Amniotic epithelial cell (primary cell): ENCODE results near the gene EPC2.
"Not testable (repeated sequence)": the region's sequence is repeated elsewhere in the genome, so short reads cannot be mapped to it uniquely, and the experiment has no call there.

Experiments used
- DNase-seq: peaks from one replicate; pipeline ENCODE4 v3.0.0-alpha.2; 2010; ENCODE audit warnings: low read depth

Gene EPC2

DNA sequence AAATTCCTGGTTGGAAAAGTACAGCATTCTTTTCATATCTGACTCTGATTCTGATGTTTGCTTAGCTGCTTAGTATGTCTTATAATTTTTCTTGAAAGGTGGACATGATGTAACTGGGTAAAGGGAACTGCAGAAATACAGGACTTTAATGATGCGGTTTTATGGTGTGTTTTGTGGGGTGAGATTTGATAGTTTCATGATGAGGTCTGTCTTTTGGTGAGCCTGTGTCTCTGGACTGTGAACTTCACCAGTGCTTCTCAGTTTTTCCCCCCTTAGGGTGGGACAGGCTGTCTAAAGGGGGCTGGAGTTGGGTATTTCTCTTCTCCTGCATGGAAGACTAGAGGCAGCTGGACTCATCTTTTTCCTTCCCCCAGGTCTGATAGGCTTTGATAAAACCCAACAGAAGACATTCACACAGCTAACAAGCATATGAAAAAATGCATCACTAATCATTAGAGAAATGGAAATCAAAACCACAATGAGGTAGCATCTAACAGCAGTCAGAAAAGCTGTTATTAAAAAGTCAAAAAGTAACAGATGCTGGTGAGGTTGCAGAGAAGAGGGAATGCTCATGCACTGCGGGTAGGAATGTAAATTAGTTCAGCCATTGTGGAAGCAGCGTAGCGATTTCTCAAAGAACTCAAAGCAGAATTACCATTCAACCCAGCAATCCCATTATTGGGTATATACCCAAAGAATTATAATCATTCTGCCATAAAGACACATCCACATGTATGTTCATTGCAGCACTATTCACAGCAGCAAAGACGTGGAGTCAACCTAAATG is 77.6 kb downstream of the EPC2 start:
- peak; percentile 29 for DNase-seq

GRCh38 chr2:148725564-148725963 is 81.0 kb downstream of the EPC2 start:
- DNase-seq: no peak

DNA sequence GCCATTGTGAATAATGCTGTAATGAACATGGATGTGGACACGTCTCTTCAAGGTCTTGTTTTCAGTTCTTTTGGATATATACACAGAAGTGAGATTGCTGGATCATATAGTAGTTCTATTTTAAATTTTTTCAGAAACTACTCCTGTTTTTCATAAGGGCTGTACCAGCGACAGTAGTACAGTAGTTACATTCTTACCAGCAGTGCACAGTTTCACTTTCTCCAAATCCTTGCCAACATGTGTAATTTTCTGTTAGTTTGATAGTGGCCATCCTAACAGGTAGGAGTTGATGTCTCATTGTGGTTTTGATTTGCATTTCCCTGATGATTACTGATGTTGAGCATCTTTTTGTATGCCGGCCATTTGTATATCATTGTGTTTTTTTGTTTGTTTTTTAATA is 81.7 kb downstream of the EPC2 start:
- no peak for DNase-seq

DNA sequence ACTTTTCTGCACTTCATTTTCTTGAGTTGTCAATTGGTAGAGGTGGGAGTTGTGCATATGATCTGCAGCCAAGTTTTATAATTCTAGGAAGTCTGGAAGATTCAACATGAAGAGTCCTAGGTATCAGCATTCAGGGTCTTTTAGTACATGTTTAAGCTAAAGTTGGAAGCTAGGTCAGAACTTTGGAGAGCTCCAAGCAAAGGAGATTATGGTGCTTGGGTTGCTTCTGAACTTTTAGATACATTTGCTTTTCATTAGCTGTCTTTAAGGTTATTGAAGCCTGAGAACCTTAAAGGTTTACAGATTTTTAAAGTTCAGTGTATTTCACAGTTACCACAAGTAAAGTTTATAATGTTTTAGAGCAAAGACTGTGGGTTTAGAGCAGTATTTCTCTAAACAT is 85.5 kb downstream of the EPC2 start:
- DNase-seq: peak; percentile 38

DNA sequence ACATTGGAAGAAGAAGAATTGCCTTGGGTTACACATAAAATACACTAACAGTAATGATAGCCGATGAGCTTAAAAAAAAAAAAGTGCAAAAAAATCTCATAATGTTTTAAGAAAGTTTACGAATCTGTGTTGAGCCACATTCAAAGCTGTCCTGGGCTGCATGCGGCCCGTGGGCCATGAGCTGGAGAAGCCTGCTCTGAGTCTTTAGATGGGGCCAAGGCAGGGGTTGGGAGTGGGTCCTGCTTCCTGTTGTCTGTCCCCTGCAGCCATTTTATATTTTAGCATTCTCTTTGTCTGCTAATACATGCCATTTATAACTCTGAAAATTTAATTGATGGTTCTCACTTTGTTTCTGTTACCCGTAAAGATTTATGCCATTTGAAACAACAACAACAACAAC is 93.2 kb downstream of the EPC2 start:
- DNase-seq: no peak

- DNase-seq: no peak
Measured at GRCh38 chr2:148739454-148740105, 95.0 kb downstream of the EPC2 start.

- no peak for DNase-seq
Measured at GRCh38 chr2:148742373-148742772, 97.8 kb downstream of the EPC2 start.

- no peak for DNase-seq
Measured at GRCh38 chr2:148745151-148745851, 100.8 kb downstream of the EPC2 start.

- DNase-seq: no peak
Measured at GRCh38 chr2:148746973-148747372, 102.4 kb downstream of the EPC2 start.

- DNase-seq: no peak
Measured at GRCh38 chr2:148751907-148752306, 107.4 kb downstream of the EPC2 start.

DNA sequence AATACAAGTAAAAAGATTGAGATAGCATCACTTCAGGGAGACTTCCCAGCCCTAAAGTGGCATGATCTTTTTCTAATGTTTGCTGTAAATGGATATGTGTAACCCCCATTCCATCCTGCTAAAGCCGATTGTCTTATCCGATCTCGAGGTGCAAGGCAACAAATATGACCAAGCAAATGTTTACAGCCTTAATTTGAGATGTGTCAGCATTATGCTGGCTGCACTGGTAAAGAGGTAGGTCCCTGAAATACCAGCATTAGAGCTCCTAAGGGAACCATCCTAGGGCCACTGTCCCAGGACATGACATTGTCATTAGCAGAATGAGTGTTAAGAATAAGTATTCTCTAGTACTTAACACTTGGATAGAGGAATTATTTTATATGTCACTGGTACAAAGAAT is 108.4 kb downstream of the EPC2 start:
- no peak for DNase-seq

GRCh38 chr2:148754864-148755263 is 110.3 kb downstream of the EPC2 start:
- DNase-seq: no peak

DNA sequence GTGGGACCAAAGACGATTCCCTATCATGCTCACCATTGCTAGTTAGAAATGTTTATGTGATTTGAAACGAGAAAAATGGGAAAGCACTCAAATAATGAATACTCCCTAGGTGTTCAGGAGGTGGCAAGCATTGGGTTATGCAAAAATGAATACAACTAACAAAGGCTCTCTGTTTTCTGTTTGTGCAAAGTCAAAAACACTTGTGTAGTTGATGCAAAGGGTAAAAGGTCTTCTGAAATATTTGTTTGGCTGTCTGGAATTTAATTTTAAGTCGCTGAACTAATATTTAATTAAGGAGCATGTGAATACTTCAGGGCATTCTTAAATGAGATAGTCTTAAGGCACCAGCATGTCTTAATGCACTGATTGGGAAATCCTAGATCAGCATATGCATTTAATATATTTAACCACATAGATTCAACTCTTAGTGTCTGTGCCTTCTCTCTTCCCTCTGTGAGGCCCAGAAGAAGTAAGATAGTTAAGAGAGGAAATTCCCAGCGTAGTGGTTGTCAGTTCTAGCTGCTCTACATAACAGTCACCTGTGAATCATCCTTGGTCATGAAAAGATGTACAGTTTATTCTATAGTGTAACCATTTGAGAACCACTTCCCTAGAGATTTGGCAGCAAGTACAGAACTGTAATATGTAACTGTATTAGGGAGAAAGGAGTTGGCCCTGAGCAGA is 111.9 kb downstream of the EPC2 start:
- peak; percentile 58 for DNase-seq

DNA sequence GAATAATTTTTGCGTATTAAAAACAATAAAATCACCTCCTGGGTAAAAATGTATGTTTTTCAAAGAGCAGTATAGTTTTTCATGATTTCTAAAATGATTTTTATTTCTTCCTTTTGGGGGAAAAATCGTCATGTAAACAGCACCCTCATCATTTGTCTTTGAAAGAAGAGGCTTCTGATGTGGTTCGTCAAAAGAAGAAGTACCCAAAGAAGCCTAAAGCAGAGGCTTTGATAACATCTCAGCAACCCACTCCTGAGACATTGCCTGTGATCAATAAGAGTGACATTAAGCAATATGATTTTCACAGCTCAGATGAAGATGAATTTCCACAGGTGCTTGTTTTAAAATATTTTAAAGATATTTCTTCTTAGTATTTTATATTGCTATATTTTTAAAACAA is 120.3 kb downstream of the EPC2 start:
- DNase-seq: no peak

GRCh38 chr2:148770047-148770446 is 125.5 kb downstream of the EPC2 start:
- no peak for DNase-seq

DNA sequence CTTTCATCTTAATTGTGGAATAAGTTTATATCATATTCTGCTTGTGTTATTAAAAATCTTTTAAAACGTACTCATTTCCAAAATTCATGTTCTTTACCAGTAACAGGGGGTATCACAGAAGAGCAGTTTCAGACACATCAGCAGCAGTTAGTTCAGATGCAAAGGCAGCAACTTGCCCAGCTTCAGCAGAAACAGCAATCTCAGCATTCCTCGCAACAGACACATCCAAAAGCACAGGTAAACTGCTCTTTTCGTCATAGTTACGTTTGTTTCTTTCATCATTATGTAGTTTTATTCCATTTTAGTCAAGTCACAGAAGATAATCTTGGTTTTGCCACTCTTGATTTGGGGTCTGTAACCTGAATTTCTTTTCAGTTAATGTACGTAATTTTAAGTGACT is 137.0 kb downstream of the EPC2 start:
- peak; percentile 10 for DNase-seq

- DNase-seq: peak; percentile 34
Measured at GRCh38 chr2:148789059-148789458, 144.5 kb downstream of the EPC2 start.

GRCh38 chr2:148790172-148790571 is 145.6 kb downstream of the EPC2 start:
- not testable (repeated sequence) for DNase-seq

DNA sequence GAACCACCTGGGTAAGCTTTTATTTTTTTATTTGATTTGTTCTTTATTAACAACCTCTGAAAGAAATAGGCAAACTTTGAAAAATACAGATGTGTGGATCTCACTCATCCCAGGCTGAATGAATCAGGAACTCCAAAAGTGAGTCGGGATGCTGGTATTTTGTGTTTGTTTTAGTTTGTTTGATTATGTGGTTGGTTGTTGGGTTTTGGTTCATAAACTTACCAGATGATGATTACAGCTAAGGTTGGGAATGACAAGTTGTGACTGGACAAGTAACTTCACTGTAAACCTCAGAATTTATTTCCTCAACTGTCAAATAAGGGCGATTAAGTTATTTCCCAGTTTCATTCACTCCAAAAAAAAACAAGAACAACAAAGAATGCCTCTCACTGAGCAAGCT is 150.0 kb downstream of the EPC2 start:
- no peak for DNase-seq

GRCh38 chr2:148796735-148797512 is 152.4 kb downstream of the EPC2 start:
- DNase-seq: no peak

GRCh38 chr2:148802448-148803220 is 158.1 kb downstream of the EPC2 start:
- peak; percentile 35 for DNase-seq
